ENCODE data around the gene KNCN. TPM values are rescaled to one million over a fixed set of nuclear protein-coding genes. Genes with fewer than 3 reads are reported as not detected.

The KNCN gene
- total and polyA plus RNA-seq, 2 donors = not detected

DNA sequence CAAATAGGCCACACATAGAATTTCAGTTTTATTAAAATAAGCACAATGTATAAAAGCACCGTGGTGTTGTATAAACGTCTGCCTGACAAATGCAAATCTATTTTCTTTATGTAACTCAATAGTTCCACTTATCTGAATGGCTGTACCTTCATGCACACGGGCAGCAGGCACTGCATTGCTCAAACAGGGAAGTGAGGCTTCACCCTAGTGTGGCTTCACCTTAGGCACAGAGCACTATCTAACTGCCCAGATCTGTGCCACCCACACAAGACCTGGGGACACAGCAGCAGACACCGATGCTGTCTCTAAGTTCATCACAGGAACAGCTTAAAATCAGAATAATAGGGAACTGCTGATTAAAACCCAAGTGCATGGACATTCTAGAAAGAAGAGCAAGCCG is 6.0 kb upstream of the KNCN start:
- no peak for DNase-seq (ENCODE audit: extremely low spot score)
- Histone ChIP-seq H3K36me3 (ENCODE audit: insufficient read depth) (no peaks in the 10 kb centered on the region), H3K27ac (ENCODE audit: low read depth) (no peak overlapping the region), H3K4me1 (ENCODE audit: insufficient read depth) (no peaks in the 10 kb centered on the region), H3K4me3 (ENCODE audit: low read depth, low read length) (no peak overlapping the region)
- WGBS = 66% methylated on average over 5 of the region's 5 CpGs

DNA sequence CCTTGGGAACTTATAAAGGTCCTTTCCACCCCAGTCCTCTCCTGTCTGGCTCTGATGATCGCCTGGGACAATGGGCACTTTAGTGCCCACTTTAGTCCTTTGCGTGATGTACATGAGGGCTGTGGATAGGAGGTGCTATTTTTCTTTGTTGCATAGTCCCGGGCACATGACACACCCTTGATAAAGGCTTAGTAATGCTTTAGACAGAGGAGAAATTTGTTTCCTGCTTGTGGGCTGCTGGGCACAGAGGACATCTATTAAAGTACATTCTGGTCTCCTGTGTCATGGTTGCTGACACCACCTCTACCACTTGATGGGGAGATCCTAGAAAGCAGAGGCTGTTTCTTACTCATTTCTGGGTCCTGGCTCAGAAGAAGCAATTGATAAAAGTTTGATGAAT is 5.4 kb upstream of the KNCN start:
- DNase-seq (ENCODE audit: extremely low spot score) = no peak
- WGBS = 67% methylated on average over 3 of the region's 3 CpGs
- H3K27ac ChIP-seq (ENCODE audit: low read depth) = no peak overlapping the region
- H3K36me3 ChIP-seq (ENCODE audit: insufficient read depth) = no peaks in the 10 kb centered on the region
- H3K4me1 ChIP-seq (ENCODE audit: insufficient read depth) = no peaks in the 10 kb centered on the region
- H3K4me3 ChIP-seq (ENCODE audit: low read depth, low read length) = no peak overlapping the region

DNA sequence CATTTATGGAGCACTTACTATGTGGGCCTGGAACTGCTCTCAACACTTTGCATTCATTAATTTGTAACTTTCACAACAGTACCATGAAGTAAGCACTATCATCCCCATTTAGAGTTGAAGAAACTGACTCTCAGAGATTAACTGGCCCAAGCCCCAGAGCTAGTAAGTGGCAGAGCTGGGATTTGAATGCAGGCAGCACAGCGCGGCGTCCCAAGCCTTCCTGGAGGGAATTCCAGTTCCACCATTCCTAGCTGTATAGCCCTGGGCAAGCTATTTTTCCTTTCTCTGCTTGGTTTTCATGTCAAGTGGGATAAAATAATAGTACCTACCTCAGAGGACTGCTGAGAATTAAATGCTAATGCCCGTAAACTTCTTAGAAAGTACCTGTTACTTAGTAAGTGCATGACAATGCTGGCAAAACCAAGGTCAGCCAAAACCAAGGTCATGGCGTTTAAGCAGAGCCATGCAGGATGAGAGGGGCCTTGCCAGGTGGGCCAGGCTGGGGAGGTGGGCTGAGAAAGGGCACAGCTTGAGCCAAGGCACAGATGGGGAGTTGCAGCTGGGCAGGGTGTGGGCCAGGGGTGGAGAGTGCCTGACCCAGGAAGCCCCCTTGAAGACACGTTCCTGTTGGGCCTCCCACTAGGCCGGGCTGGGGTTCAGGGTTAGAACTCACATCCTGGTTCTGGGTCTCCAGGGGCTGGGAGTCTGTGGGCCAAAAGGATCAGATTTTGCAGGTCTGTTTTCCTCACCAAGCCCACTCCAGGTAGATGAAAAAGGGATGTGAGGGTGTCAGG is 4.6 kb upstream of the KNCN start:
- no peak for DNase-seq (ENCODE audit: extremely low spot score)
- Histone ChIP-seq H3K36me3 (ENCODE audit: insufficient read depth) (no peaks in the 10 kb centered on the region), H3K4me1 (ENCODE audit: insufficient read depth) (no peaks in the 10 kb centered on the region), H3K27ac (ENCODE audit: low read depth) (no peak overlapping the region), H3K4me3 (ENCODE audit: low read depth, low read length) (no peak overlapping the region)
- WGBS = 82% methylated on average over 7 of the region's 7 CpGs

DNA sequence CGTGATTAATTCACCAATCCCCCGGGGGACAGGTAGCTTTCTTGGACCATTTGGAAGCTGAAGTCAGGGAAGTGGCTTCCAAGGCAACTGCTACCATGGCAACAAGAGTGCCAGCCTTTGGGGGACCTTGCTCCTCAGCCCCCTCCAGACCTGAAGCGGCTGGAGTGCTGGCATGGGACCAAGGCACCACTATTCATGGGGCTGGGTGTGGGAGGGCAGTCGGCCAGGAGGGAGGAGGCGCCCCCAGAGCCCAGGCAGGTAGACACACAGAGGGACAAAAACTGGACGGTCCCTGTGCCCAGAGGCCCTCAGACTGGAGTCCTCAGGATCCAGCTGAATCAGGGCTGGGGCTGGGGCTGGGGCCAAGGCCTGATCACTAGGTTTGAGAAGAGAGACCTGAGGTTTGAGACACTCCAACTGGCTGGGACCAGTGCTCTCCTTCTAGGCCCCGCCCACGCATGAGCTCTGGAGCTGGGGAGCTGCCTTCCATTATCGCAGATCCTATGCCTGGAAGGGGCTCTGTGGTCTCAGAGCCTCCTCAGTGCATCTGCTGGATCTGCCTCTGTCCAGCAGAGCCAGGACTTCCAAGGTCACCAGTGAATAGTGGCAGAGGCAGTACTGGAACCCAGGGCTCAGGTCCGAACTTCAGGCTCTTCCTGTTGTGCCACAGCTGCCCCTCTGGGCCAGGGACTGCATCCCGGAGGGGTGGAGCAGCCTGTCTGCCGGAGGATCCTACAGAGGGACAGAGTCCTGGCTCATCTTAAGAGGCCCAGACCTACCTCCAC is 3.3 kb upstream of the KNCN start:
- no peak for DNase-seq (ENCODE audit: extremely low spot score)
- Histone ChIP-seq H3K36me3 (ENCODE audit: insufficient read depth) (no peaks in the 10 kb centered on the region), H3K4me3 (ENCODE audit: low read depth, low read length) (no peak overlapping the region), H3K27ac (ENCODE audit: low read depth) (no peak overlapping the region), H3K4me1 (ENCODE audit: insufficient read depth) (no peaks in the 10 kb centered on the region)
- 83% methylated on average over 12 of the region's 12 CpGs for WGBS

DNA sequence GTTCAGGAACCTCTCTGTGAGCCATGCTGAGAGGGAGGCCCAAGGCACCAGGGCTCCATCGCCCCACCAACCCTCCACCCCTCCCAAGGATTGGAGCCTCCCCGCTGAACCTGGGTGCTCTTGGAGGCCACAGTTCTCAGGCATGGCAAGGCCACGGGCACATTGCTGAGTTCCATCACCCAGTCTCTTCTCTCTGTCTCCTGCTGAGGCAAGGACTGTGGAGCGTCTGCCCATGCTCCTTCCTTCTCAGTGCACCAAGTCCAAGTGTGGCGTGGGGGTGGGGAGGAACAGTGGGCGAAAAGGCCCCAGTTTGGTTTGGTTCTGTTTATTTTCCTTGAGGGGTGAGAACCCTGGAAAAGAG is 2.8 kb upstream of the KNCN start:
- H3K36me3 ChIP-seq (ENCODE audit: insufficient read depth) = no peaks in the 10 kb centered on the region
- no peak overlapping the region for H3K4me3 ChIP-seq (ENCODE audit: low read depth, low read length)
- 91% methylated on average over 6 of the region's 6 CpGs for WGBS
- H3K27ac ChIP-seq (ENCODE audit: low read depth) = no peak overlapping the region
- no peaks in the 10 kb centered on the region for H3K4me1 ChIP-seq (ENCODE audit: insufficient read depth)
- no peak for DNase-seq (ENCODE audit: extremely low spot score)

DNA sequence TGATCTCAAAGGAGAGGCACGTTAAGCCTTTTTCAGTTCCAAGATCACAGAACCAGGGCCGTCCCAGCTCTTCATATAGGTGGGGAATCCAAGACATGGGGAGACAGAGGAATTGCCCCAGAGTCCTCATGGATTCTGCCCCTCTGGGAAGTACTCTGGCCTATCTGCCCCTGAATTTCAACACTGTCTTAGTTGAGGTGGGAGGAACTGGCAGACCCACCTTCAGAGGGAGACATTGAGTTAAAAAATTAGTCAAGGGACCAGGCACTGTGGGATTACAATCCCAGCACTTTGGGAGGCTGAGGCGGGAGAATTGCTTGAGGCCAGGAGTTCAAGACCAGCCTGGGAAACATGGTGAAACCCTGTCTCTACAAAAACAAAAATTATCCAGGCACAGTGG is 2.1 kb upstream of the KNCN start:
- H3K4me3 ChIP-seq (ENCODE audit: low read depth, low read length) = no peak overlapping the region
- WGBS = 93% methylated on average over 3 of the region's 3 CpGs
- no peak for DNase-seq (ENCODE audit: extremely low spot score)

DNA sequence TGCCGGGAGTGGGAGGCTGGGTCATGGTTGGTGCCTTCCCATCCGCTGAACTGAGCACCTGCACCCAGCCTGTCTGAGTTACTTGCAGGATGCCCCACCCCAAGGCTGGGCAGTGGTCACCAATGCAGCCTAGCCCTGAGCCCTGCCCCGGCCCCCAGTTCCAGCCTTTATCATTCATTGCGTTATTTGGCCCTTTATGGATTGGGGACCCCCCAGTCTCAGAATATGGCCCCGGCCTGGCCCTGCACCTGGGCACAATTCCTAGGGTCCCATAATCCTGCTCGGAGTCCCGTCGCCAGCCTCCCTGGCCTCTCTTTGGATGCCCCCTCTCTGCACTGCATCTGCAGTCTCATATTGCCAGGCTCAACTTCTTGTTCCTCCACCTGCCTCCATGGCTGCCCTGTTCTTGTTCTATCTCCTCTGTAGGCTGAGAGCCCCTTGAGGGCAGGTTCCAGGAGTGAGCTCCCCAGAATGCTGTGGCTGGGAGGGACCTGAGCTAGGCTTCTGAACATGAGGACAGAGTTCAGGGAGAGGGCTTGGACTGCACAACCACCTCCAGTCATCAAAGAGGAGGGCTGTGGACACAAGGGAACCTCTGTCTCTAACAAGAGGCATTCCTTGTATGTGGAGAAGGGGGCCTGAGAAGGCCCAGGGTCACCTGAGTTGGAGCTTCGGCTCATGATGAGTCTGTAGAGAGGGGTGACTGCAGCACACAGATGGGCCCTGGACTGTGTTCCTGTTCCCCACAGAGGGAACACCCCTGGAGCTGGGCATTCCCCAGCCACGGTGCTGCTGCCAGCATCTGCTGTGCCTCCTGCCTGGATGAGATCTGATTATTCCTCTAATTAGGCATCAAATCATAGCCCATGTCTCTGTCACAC is 1.1 kb upstream of the KNCN start:
- no peak for DNase-seq (ENCODE audit: extremely low spot score)
- no peak overlapping the region for H3K4me3 ChIP-seq (ENCODE audit: low read depth, low read length)
- H3K27ac ChIP-seq (ENCODE audit: low read depth) = no peak overlapping the region
- WGBS = 89% methylated on average over 10 of the region's 10 CpGs
- no peaks in the 10 kb centered on the region for H3K4me1 ChIP-seq (ENCODE audit: insufficient read depth)
- no peaks in the 10 kb centered on the region for H3K36me3 ChIP-seq (ENCODE audit: insufficient read depth)

More for the DNA sequence above, 2.1 kb upstream of the KNCN start:
- Histone ChIP-seq H3K27ac (ENCODE audit: low read depth) (no peak overlapping the region), H3K36me3 (ENCODE audit: insufficient read depth) (no peaks in the 10 kb centered on the region), H3K4me1 (ENCODE audit: insufficient read depth) (no peaks in the 10 kb centered on the region)

DNA sequence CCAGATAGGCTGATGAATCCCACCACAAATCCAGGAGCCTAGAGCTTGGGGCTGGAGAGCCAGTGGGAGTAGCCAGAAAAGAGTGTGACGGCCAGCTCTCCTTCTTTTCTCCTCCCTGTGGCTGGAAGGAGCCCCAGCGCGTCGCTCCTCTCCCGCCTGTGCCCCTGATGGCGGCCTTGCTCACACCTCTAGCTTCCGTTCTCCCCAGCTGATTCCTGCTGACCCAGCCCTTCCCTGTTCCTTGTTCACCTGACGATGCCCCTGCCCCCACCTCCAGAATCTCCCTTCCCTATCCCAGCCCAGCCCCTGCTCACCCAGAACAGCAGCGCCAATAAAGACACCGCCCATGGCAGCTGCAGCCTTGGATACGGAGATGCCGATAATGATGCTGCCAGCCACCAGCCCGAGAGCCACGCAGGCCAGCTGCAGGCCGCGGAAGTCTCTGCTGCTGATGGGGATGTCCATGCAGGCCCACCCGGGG is 656 bp downstream of the KNCN start:
- Histone ChIP-seq H3K4me1 (ENCODE audit: insufficient read depth) (no peaks in the 10 kb centered on the region), H3K36me3 (ENCODE audit: insufficient read depth) (no peaks in the 10 kb centered on the region), H3K27ac (ENCODE audit: low read depth) (no peak overlapping the region), H3K4me3 (ENCODE audit: low read depth, low read length) (no peak overlapping the region)
- DNase-seq (ENCODE audit: extremely low spot score) = no peak
- 65% methylated on average over 17 of the region's 17 CpGs for WGBS

DNA sequence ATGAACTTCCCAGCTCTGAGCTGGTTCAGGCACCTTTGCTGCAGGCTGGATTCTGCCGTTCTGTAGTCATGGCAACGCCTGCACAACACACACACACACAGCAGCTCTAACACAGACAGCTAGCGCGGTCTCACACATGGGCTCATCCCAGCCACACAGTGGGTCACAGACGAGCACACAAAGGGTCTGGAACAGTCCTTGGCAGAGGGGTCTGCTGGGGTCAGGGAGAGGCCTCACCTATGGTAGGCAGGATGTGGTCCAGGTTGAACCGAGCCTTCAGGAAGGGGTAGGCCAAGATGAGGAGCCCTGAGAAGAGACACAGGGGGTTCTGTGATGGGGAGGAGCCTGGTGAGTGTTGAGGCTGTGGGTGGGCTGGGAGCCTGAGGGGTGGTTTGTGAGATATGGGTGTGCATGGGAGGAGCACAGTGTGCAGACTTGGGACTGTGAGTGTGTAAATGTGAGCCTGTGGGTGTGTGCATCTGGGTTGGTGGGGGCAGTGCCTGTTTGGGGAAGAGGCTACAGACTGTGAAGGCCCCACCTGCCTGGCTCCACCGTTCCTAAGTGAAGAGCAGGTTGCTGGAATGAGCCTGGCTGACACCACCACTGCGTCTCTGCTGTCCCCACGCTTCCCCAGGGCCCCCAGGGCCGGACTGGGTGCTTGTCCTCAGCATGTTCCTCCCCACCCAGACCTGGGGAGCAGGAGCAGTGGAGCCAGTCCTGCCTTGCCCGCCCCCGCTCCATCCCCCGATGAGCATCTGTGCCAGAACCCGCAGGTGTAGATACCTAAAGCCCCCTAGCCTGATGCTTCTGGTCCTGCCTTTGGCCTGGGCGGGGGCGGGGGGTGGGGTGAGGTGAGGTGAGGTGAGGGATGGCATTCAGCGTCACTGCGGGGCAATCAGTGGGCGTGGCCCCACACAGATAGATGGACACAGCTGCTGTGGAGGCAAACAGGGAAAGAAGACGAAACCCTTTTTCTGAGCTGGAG is 1.5 kb downstream of the KNCN start:
- Histone ChIP-seq H3K36me3 (ENCODE audit: insufficient read depth) (no peaks in the 10 kb centered on the region), H3K27ac (ENCODE audit: low read depth) (no peak overlapping the region), H3K4me3 (ENCODE audit: low read depth, low read length) (no peak overlapping the region), H3K4me1 (ENCODE audit: insufficient read depth) (no peaks in the 10 kb centered on the region)
- DNase-seq (ENCODE audit: extremely low spot score) = no peak
- WGBS = 52% methylated on average over 20 of the region's 20 CpGs

DNA sequence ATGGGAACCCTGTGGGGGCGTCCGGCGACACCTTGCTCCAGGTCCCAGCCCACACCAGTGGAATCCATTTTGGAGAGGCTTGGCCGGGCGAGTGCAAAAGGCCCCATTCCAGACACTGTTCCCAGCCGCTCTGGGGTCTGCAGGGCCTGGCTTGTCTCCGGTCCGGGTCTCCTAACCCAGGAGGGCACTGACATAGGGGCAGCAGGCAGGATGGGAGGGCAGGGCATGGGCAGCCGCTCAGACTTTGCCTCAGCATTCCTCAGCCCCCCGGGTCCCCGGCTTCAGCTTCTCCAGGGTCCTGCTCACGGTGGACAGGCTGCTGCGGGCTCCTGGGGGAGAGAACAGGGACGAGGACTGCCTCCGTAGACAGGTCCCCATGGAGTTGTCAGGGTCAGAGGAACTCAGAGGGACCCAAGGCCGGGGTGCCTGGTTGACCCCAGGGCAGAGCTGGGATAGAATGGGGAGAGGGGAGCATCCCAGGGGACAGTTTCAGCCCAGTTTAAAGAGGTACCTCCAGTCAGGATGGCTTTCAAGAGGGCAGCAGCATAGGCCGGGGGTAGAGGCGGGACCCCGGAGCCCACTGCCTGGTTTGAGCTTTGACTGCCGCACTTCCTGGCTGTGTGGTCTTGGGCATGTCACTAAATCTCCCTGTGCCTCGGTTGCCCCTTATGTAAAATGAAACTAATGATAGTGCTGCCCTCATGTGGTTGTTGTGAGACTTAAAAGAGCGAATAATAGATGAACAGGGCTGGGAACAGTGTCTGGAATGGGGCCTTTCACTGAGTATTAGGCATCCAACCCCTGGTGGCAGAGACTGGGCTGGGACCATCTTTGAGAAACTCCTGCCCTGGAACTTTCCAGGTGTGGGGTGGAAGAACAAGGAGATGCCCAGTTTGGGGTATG is 3.7 kb downstream of the KNCN start:
- Histone ChIP-seq H3K4me3 (ENCODE audit: low read depth, low read length) (no peak overlapping the region), H3K27ac (ENCODE audit: low read depth) (no peak overlapping the region), H3K4me1 (ENCODE audit: insufficient read depth) (no peaks in the 10 kb centered on the region), H3K36me3 (ENCODE audit: insufficient read depth) (no peaks in the 10 kb centered on the region)
- WGBS = 83% methylated on average over 22 of the region's 22 CpGs
- no peak for DNase-seq (ENCODE audit: extremely low spot score)

DNA sequence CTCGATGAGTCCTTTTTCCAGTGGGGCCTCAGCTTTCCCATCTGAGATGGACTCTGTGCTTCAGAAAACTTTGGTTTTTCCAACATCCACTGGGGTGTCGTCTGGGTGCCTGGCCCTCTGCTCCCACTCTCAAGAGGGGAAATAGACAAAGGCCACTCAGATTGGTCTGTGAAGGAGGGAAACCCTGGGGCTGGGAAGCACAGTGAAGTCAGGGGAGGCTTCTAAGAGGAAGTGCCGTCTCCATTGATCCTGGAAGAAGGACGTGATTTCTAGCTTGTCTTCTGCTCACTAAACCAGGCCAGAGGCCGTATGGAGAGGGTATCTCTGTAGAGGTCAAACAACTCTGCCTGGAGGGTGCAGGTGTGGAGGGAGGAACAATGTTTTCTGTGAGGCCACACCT is 5.2 kb downstream of the KNCN start:
- Histone ChIP-seq H3K36me3 (ENCODE audit: insufficient read depth) (no peaks in the 10 kb centered on the region), H3K27ac (ENCODE audit: low read depth) (no peak overlapping the region), H3K4me3 (ENCODE audit: low read depth, low read length) (no peak overlapping the region), H3K4me1 (ENCODE audit: insufficient read depth) (no peaks in the 10 kb centered on the region)
- WGBS = 66% methylated on average over 5 of the region's 5 CpGs
- no peak for DNase-seq (ENCODE audit: extremely low spot score)

DNA sequence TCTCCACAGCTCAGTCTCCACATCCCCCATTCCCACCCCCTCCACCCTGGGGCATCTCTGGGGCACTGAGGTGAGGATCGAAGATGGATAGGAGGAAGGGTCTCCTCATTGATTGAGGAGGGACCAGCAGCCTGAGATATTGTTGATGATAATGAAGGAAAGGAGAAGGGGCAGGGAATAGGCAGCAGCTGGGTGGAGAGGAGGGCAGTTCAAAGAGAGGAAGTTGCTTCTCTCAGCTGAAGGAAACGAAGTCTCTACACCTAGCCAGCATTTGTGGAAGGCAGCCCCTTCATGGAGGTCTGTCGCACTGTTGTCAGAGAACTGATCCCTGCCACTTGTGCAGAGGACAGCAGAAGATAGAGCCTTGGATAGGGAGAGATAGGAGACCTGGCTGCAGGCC is 5.7 kb downstream of the KNCN start:
- no peak for DNase-seq (ENCODE audit: extremely low spot score)
- Histone ChIP-seq H3K4me1 (ENCODE audit: insufficient read depth) (no peaks in the 10 kb centered on the region), H3K4me3 (ENCODE audit: low read depth, low read length) (no peak overlapping the region), H3K36me3 (ENCODE audit: insufficient read depth) (no peaks in the 10 kb centered on the region), H3K27ac (ENCODE audit: low read depth) (no peak overlapping the region)
- 74% methylated on average over 3 of the region's 3 CpGs for WGBS

Data from urinary bladder (tissue), 4 donors.